Measurements from ENCODE around the gene RELL1.
"Not testable (repeated sequence)": the region's sequence is repeated elsewhere in the genome, so short reads cannot be mapped to it uniquely, and the experiment has no call there.

The RELL1 gene

DNA sequence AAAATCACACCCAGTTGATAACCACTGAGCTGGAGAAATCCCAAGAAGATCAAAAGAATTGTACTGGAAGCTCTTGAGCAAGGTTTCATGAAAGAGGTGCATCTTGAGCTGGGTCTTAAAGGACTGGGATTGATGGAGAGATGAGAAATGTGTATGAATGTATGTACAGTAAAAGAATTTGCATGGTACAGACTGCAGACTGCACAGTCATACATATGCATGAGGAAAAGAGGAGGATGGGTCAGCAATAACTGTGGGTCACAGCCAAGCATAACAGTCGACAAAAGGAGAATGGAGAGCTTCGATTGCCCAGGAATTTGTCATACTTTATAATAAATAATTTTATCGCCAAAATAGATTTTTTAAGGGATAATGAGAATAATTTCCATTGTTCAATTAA lies 4.8 kb upstream of the RELL1 start:
- no peak for DNase-seq

DNA sequence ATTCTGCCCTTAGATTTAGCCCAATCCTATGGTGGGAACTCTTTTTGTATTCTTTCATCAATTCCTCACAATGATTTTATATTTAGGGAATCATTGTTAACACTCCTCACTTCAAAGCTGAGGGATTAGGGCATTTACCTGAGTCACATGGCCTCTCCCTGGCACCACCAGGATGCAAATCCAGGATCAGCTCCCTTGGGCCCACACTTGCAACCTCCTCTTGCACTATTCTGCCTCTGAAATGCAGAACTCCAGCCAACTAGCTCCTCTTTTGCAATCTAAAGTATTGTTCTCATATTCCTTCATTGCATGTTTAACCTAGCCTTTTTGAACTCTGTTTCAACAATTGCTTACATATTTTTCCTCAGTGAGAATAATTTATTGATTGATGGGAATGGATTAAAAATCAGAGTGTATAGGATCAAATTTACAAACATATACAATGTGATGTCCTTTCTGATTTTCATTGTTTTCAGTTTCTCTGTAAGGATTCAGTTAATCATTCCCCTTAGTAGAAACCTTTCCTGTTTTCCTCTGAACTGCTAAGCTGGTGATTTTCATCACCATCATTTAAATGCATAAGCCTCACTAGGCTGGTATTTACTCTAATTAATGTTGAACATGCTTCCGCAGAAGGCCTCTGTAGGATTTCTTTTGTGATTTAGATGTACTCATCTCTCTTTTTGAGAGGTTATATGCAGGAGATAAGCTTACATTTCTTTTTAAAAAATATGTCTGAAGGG lies 3.3 kb upstream of the RELL1 start:
- DNase-seq = no peak

- DNase-seq = no peak
Observed at GRCh38 chr4:37687681-37688080, 1.5 kb upstream of the RELL1 start.

GRCh38 chr4:37687194-37687562 lies 1.0 kb upstream of the RELL1 start:
- no peak for DNase-seq

- DNase-seq = no peak
Observed at GRCh38 chr4:37685823-37686372, 278 bp downstream of the RELL1 start.

DNA sequence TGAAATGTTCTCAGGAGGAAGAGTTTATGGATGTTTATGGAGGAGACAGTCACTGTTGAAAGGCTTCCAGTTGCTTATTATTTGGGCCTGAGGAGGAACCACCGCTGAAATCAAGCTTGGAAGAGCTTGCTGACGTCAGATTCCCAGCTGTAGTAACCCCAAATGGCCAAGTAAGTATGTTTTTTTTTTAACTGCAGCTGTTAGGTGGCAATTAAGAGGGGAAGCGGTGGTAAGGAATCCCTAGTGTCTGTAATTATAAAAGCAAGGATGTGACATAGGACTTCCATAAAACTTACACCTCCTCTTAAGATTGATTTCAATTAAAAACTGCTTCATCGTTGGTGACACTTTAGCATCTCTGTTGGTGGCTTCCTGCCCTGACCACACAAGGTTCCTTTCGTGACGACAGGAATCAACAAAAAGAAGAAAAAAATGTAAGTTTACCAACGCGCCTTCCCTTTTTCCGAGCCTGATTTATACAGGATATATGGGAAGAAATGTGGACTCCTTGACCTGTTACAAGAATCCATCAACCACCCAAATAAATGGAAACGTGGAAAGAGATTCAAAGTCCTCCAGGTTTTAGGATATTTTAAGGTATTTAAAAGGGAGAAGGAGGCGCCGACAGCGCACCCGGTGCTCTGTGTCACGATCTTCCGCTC lies 884 bp downstream of the RELL1 start:
- peak; percentile 45 for DNase-seq

GRCh38 chr4:37684154-37684553 lies 2.0 kb downstream of the RELL1 start:
- no peak for DNase-seq

GRCh38 chr4:37682701-37683401 lies 3.3 kb downstream of the RELL1 start:
- peak; percentile 35 for DNase-seq

DNA sequence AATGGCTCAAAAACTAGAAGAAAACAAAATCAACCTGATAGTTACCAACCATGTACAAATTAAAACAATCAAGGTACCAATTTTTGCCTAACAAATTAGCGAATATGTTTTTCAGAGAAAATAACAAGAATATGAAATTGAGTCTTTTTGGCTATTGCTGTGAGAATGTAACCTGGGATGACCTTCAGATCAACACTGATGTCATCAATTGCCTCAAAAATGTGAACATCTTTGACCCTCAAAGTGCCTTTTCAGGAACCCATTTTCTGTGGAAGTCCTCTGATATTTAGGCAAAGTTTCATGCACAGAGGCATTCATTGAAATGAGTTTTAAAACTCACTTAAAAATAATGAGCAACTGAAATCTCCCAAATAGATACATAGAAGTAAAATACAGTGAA lies 6.1 kb downstream of the RELL1 start:
- DNase-seq = no peak

GRCh38 chr4:37679301-37679700 lies 6.9 kb downstream of the RELL1 start:
- DNase-seq = no peak

DNA sequence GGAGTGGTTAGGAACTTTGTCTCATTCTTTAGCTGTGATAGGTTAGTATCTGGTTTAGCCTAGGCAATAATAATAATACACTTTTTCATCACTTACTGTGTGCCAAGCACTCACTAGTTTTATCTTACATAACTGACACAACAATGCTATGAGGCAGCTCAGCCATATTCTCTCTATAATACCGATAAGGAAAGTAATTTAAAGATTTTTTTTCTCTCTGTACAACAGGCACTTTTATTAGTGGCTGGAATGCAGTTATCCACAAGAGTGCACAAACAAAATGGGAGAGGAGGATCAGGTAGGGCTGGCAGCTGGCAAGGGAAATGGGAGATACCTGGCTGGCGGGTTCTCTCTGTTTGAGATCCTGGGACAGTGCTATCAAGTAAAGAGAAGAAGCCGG lies 7.6 kb downstream of the RELL1 start:
- no peak for DNase-seq

GRCh38 chr4:37675587-37676290 lies 10.4 kb downstream of the RELL1 start:
- DNase-seq = no peak

- no peak for DNase-seq
Observed at GRCh38 chr4:37674439-37674838, 11.7 kb downstream of the RELL1 start.

DNA sequence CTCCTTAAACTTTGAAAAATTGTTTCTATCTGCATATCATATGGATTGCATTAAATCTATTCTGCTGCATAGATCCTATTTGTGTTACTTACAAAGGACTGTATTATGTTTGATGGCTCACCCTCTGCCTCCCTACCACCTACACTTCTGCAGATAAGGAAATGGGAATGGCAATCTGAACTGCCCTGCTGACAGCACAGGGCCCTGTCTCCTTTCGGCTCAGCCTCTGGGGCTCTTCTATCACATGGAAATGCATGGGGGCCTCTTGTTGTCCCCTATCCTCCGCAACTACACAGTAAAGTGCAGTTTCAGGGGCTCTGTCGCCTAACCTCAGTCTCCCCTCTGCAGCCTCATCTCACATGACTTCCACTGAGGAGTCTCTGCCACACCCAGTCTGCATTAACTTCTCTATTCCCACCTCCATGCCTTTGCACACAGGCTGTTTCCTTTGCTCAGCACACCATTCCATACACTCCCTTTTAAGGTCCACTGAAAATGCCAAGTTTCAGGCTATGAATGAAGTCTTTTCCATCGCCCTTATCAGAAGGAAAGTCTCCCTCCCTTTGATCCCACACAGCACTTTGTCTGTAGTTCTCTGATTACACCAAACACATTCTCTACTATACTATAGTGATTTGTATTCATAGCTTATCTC lies 12.5 kb downstream of the RELL1 start:
- no peak for DNase-seq

DNA sequence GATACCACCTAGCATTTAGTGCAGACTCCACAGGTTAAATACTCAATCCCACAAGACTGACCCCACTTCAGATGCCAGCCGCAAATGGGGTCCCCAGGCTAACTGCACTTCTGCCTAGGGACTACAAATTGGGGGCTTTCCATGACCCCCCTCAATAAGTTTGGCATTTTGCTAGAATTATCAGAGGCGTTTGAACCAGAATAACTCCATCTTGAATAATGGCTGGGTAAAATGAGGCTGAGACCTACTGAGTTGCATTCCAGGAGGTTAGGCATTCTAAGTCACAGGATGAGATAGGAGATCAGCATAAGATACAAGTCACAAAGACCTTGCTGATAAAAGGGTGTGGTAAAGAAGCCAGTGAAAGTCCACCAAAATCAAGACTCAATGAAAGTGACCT lies 15.1 kb downstream of the RELL1 start:
- no peak for DNase-seq

DNA sequence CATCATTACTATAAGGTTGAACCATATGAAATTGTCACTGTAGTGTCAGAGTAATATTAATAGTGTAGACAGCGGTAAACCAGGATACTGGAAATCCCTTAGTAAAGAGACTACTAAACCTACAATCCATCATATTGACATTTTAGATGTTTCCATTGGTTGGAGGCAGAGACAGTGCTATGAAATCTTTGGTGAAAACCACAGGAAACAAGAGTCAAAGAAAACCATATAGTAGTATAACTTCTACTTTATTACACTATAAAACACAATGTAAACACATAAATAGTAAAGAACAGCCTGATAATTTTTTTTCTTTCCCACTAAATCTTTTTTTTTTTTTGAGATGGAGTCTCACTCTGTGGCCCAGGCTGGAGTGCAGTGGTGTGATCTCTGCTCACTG lies 15.9 kb downstream of the RELL1 start:
- DNase-seq = no peak

DNA sequence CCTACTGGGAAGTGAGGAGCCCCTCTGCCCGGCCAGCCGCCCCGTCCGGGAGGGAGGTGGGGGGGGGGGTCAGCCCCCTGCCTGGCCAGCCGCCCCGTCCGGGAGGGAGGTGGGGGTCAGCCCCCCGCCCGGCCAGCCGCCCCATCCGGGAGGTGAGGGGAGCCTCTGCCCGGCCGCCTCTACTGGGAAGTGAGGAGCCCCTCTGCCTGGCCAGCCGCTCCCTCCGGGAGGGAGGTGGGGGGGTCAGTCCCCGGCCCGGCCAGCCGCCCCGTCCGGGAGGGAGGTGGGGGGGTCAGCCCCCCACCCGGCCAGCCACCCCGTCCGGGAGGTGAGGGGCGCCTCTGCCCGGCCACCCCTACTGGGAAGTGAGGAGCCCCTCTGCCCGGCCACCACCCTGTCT lies 17.1 kb downstream of the RELL1 start:
- DNase-seq = not testable (repeated sequence)

DNA sequence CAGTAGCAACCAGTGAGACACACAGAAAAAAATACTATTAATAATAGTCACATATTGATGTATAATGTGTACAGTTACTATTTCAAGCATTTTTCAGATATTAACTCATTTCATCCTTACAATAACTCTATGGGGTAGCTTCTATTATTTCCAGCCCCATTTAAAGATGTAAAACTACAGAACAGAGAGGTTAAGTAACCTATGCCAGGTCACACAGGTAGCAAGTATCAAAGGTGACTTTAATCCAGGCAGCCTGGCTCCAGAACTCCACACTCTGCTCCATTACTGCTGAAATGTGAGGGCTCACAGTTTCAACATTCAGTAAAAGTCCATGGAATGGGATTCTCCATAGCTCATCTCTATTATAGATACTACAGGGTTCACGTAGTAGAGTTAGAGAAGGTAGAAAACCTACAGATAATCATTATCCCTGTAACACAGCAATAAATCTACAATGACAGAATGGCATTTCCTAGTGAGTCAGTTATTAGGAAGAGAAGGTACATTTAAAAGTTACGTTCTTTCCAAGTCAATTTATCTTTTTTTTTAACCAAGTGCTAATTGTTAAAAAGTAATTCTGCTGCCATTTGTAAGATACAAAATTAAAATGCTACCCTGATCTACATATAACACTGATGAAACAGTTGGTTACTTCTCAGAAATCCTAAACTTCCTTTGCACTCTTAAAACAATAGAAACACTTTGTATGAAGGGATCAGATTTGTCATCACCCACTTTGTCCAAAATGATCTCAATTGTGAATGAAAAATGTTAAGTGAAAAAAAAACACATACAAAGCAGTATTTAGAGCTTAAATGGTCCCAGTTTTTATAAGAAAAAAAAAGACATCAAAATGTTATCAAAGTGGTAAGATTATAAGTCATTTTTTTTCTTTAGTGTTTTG lies 18.7 kb downstream of the RELL1 start:
- DNase-seq = no peak

DNA sequence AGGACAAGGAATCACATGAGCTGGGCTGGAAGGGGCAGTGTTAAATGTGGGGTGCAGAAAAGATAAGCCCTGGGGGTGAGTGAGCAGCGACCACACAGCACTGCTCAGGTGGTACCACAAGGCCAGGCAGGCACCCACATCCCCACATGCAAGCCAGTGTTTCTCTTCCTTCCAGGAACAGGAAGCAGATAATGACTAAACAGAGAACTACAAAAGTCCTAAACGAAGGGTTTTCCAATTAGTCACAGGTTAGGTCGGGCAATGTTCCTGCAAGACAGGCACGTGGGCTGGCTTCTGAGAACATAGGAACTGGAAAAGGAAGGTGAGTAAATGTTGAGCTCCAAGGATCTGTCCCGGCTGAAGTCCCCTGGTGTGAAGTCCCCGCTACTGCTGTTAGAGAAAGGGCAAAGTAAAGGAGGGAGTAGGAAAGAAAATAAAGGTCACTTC lies 19.5 kb downstream of the RELL1 start:
- DNase-seq = peak; percentile 16

DNA sequence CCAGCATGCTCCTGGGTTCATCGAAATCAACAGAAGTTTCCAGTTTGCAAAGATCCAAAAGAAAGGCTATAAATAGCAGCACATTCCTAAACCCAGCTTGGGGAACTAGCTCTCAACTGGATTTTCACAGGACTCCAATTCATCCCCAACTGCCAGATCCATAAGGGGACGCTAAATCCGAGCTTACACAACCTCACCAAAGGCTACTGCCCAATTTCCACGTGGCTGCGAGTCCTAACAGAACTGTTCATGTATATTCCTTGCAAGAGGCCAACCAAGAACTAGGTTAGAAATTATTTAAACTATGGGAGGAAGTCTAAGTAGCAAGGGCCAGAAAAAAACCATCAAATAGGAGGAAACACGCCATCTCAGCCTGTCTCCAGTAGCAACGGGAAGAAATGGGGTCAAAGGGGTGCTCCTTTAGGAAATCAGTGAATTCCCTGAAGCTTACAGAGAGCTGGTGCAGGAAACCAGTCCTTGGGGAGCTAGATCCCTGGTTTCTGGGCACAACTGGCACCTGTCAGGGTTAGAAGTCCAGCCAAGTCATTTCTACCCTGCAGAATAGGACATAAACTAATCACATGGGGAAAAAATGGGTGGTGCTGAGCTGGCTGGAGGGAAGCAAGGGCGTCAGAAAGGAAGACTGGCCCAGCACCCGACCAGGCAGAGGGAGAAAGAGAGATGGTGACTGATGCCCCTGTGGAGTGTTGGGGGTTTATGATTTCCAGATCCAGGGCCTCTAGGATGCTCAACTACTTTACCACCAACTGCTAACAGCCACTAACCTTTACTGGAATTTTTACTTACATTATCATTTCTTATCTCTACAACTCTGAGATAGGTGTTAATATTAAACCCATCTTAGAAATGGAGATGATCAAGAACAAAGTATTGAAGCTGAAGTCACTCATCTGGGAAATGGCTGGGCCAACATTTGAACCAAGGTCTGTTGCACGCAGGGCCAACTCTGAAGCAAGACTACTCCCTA lies 20.5 kb downstream of the RELL1 start:
- no peak for DNase-seq

Measured in GF-D8 (cell line).